ENCODE results near the gene LIPG.
"Not testable (repeated sequence)": the region's sequence is repeated elsewhere in the genome, so short reads cannot be mapped to it uniquely, and the experiment has no call there.

Gene LIPG

GRCh38 chr18:49561289-49562193 lies at the start of gene LIPG:
TSS of gene LIPG (plus strand) at chr18:49562057. CDS start at chr18:49562309, 252 bp downstream.
- no peak for DNase-seq (ENCODE audit: low read depth)

- DNase-seq (ENCODE audit: low read depth) = not testable (repeated sequence)
These were observed 49.0 kb upstream of the LIPG start for GRCh38 chr18:49512876-49513275.

GRCh38 chr18:49514577-49514976 lies 47.3 kb upstream of the LIPG start:
- DNase-seq (ENCODE audit: low read depth) = no peak

GRCh38 chr18:49515003-49515402 lies 46.9 kb upstream of the LIPG start:
- not testable (repeated sequence) for DNase-seq (ENCODE audit: low read depth)

GRCh38 chr18:49515516-49515915 lies 46.3 kb upstream of the LIPG start:
- DNase-seq (ENCODE audit: low read depth) = no peak

- DNase-seq (ENCODE audit: low read depth) = no peak
These were observed 44.4 kb upstream of the LIPG start for GRCh38 chr18:49517483-49517882.

GRCh38 chr18:49519101-49519971 lies 42.5 kb upstream of the LIPG start:
- DNase-seq (ENCODE audit: low read depth) = no peak

GRCh38 chr18:49520661-49521145 lies 41.2 kb upstream of the LIPG start:
- DNase-seq (ENCODE audit: low read depth) = no peak

GRCh38 chr18:49521216-49521835 lies 40.5 kb upstream of the LIPG start:
- no peak for DNase-seq (ENCODE audit: low read depth)

GRCh38 chr18:49523580-49524093 lies 38.2 kb upstream of the LIPG start:
- not testable (repeated sequence) for DNase-seq (ENCODE audit: low read depth)

GRCh38 chr18:49524349-49524748 lies 37.5 kb upstream of the LIPG start:
- DNase-seq (ENCODE audit: low read depth) = no peak

- no peak for DNase-seq (ENCODE audit: low read depth)
These were observed 36.9 kb upstream of the LIPG start for GRCh38 chr18:49524951-49525350.

- DNase-seq (ENCODE audit: low read depth) = no peak
These were observed 35.9 kb upstream of the LIPG start for GRCh38 chr18:49525981-49526380.

GRCh38 chr18:49527631-49528327 lies 34.1 kb upstream of the LIPG start:
- DNase-seq (ENCODE audit: low read depth) = no peak

- DNase-seq (ENCODE audit: low read depth) = no peak
These were observed 32.3 kb upstream of the LIPG start for GRCh38 chr18:49529596-49529995.

- DNase-seq (ENCODE audit: low read depth) = no peak
These were observed 30.1 kb upstream of the LIPG start for GRCh38 chr18:49531678-49532153.

GRCh38 chr18:49534846-49535601 lies 26.8 kb upstream of the LIPG start:
- DNase-seq (ENCODE audit: low read depth) = no peak

GRCh38 chr18:49537232-49537896 lies 24.5 kb upstream of the LIPG start:
- no peak for DNase-seq (ENCODE audit: low read depth)

- DNase-seq (ENCODE audit: low read depth) = no peak
These were observed 17.5 kb upstream of the LIPG start for GRCh38 chr18:49544362-49544761.

- no peak for DNase-seq (ENCODE audit: low read depth)
These were observed 15.6 kb upstream of the LIPG start for GRCh38 chr18:49546278-49546677.
